GM12878 (cell line): ENCODE results near the gene PDGFA. TPM values are rescaled to one million over a fixed set of nuclear protein-coding genes. Genes with fewer than 3 reads are reported as not detected.

ENCODE experiments used
- ATAC-seq: fragments of 200-7000 bp; cut with Tn5 transposase; 3 replicates; pipeline ENCODE4 v1.9.1; 2020; ENCODE audit warnings: mild to moderate bottlenecking, moderate library complexity
- BruUV-seq: library from RNA; stranded (reverse); fragments of 400-500 nt; replicated peaks from 2 replicates; lab custom pipeline; 2021; lab: Mats Ljungman, UMichigan
- CTCF ChIA-PET: fragments of 300-600 bp; sonication (Branson Sonifier 250); formaldehyde crosslinking; extraction: SDS; loops from one replicate; lab custom pipeline; 2021; ENCODE audit warnings: inconsistent platforms; lab: Yijun Ruan, JAX
- POLR2A ChIA-PET: fragments of 350-600 bp; formaldehyde crosslinking; extraction: SDS; loops from one replicate; lab custom pipeline; 2021; ENCODE audit warnings: inconsistent platforms; lab: Charles Lee
- RAD21 ChIA-PET: fragments of 300-600 bp; sonication (Branson Sonifier 250); formaldehyde crosslinking; loops from one replicate; lab custom pipeline; 2023; ENCODE audit warnings: antibody characterized with exemption; ENCODE audit not compliant: unreplicated experiment; lab: Charles Lee
- SMC1A ChIA-PET: fragments of 300-600 bp; sonication (Branson Sonifier 250); formaldehyde crosslinking; loops from one replicate; lab custom pipeline; 2023; ENCODE audit not compliant: unreplicated experiment, uncharacterized antibody; lab: Charles Lee
- DNase-seq: peaks from one replicate; pipeline ENCODE4 v3.0.0-alpha.2; 2011; ENCODE audit warnings: low read depth, low spot score
- FAIRE-seq: peaks from 3 replicates; lab custom pipeline; 2011; peaks lifted over from hg19 to GRCh38; lab: Jason Lieb, UNC
- H2AFZ ChIP-seq: 2 replicates; pipeline ENCODE4 v1.6.0; 2011; ENCODE audit warnings: low read depth, low read length, control low read depth; ENCODE audit not compliant: control insufficient read depth
- H3K27ac ChIP-seq: 2 replicates; pipeline ENCODE4 v1.5.1; 2011; ENCODE audit warnings: control low read depth; ENCODE audit not compliant: control insufficient read depth, insufficient read depth
- H3K27me3 ChIP-seq, 2 experiments: replicated peaks in 1 of 2; 2 replicates each; pipeline versions ENCODE4 v1.6.0 to v1.6.1; 2011; ENCODE audit warnings: low read length in 1 of 2; ENCODE audit not compliant: control insufficient read depth in 2 of 2, insufficient read depth in 2 of 2
- H3K36me3 ChIP-seq, 2 experiments: 2 replicates each; pipeline ENCODE4 v1.5.1; 2011; ENCODE audit warnings: low read length in 1 of 2; ENCODE audit not compliant: control insufficient read depth in 2 of 2, insufficient read depth in 2 of 2
- H3K4me1 ChIP-seq: 2 replicates; pipeline ENCODE4 v1.6.1; 2011; ENCODE audit warnings: mild to moderate bottlenecking, low read length, moderate library complexity, mixed read lengths; ENCODE audit not compliant: control insufficient read depth, insufficient read depth
- H3K4me2 ChIP-seq: 2 replicates; pipeline ENCODE4 v1.6.0; 2011; ENCODE audit warnings: control low read depth; ENCODE audit not compliant: control insufficient read depth, insufficient read depth
- H3K4me3 ChIP-seq: fragments of 200-600 bp; sonication (generic); 2 replicates; pipeline ENCODE4 v1.5.1; 2016
- H3K79me2 ChIP-seq: 2 replicates; pipeline ENCODE4 v1.6.0; 2011; ENCODE audit warnings: low read length; ENCODE audit not compliant: control insufficient read depth, insufficient read depth
- H3K9ac ChIP-seq: 2 replicates; pipeline ENCODE4 v1.8.0; 2011; ENCODE audit warnings: low read length, control low read depth, mixed read lengths; ENCODE audit not compliant: control insufficient read depth, insufficient read depth
- H3K9me3 ChIP-seq: replicated peaks from 3 replicates; pipeline ENCODE4 v1.5.1; 2011; ENCODE audit warnings: mild to moderate bottlenecking, low read length; ENCODE audit not compliant: control insufficient read depth, insufficient read depth
- H4K20me1 ChIP-seq: 2 replicates; pipeline ENCODE4 v1.6.0; 2011; ENCODE audit not compliant: control insufficient read depth, insufficient read depth
- EGR1 ChIP-seq, 2 experiments: IDR thresholded peaks; 1 replicate in 1 of 2; 2 replicates in 1 of 2; pipeline ENCODE4 v1.6.1; 2011 to 2012; ENCODE audit warnings: low read depth in 2 of 2, low read length in 2 of 2, borderline replicate concordance in 1 of 2, mild to moderate bottlenecking in 1 of 2, moderate library complexity in 1 of 2
- HCFC1 ChIP-seq: fragments of 150-350 bp; IDR thresholded peaks from 2 replicates; pipeline ENCODE4 v1.6.1; 2014; ENCODE audit warnings: low read length
- IKZF2 ChIP-seq, 2 experiments: fragments of 450-650 bp; IDR thresholded peaks; 2 replicates each; pipeline ENCODE4 v1.6.1; 2017; ENCODE audit warnings: mild to moderate bottlenecking in 2 of 2, moderate library complexity in 2 of 2
- JUNB ChIP-seq: IDR thresholded peaks from 2 replicates; pipeline ENCODE4 v1.6.1; 2016; ENCODE audit warnings: antibody characterized with exemption, mild to moderate bottlenecking
- MEF2A ChIP-seq: IDR thresholded peaks from 2 replicates; pipeline ENCODE4 v1.6.1; 2011; ENCODE audit warnings: low read depth, mild to moderate bottlenecking, low read length, moderate library complexity; ENCODE audit not compliant: insufficient read depth
- MTA2 ChIP-seq: fragments of 450-650 bp; IDR thresholded peaks from 2 replicates; pipeline ENCODE4 v1.6.1; 2016; ENCODE audit warnings: low read depth, mild to moderate bottlenecking, moderate library complexity
- PKNOX1 ChIP-seq: fragments of 450-650 bp; IDR thresholded peaks from 2 replicates; pipeline ENCODE4 v1.6.1; 2016; ENCODE audit warnings: mild to moderate bottlenecking
- RELB ChIP-seq: fragments of 450-650 bp; IDR thresholded peaks from 2 replicates; pipeline ENCODE4 v1.6.1; 2017; ENCODE audit warnings: low read depth, mild to moderate bottlenecking, moderate library complexity
- SMC3 ChIP-seq: IDR thresholded peaks from 2 replicates; pipeline ENCODE4 v1.6.1; 2011; ENCODE audit warnings: low read length, improper control_type of control experiment, borderline replicate concordance
- TBL1XR1 ChIP-seq: IDR thresholded peaks from 2 replicates; pipeline ENCODE4 v1.6.1; 2012; ENCODE audit warnings: low read depth, low read length, improper control_type of control experiment
- YY1 ChIP-seq: IDR thresholded peaks from 2 replicates; pipeline ENCODE4 v1.6.1; 2011; ENCODE audit warnings: low read depth, mild to moderate bottlenecking, low read length
- WGBS: methylation state at CpG from one replicate; pipeline ENCODE4 v1.1.6; 2016; ENCODE audit warnings: low lambda C conversion rate; ENCODE audit not compliant: insufficient replicate concordance, insufficient coverage; ENCODE audit errors: missing lambda C conversion rate; 5-methylcytosine and 5-hydroxymethylcytosine counted together
- in situ Hi-C: fragments of 300-500 bp; cut with MboI; formaldehyde crosslinking; loops from 9 replicates; pipeline ENCODE4 v1.14.3; 2018; ENCODE audit warnings: mixed read lengths
- intact Hi-C: fragments of 100-400 bp; cut with micrococcal nuclease; formaldehyde crosslinking; loops from one replicate; pipeline ENCODE4 v1.14.2; 2022; ENCODE audit not compliant: unreplicated experiment
- polyA plus RNA-seq, 11 experiments: library from polyadenylated mRNA; depleted of rRNA in 4 of 11; unstranded in 6 of 11; stranded (reverse) in 5 of 11; fragments of >200 nt; fragmentation: Nextera tagmentation in 4 of 11; fragmentation: Illumina TruSeq in 1 of 11; extraction: Ambion mirVana in 4 of 11; extraction: Trizol in 1 of 11; gene quantifications; 1 replicate in 1 of 11; 2 replicates in 10 of 11; pipeline versions ENCODE4 v1.2.1 to v1.2.3, GENCODE V29; 2011 to 2016; ENCODE audit warnings: inconsistent platforms in 2 of 11, missing spikeins in 2 of 11, low read depth in 1 of 11
- total RNA-seq, 4 experiments: library from RNA; depleted of rRNA in 3 of 4; stranded (reverse); fragments of >200 nt in 3 of 4; fragmentation: Illumina TruSeq in 1 of 4; extraction: Trizol in 1 of 4; gene quantifications; 2 replicates each; pipeline versions ENCODE4 v1.2.1 to v1.2.3, GENCODE V29; 2013 to 2021

Gene PDGFA
- total and polyA plus RNA-seq, 10 of the 15 experiments (the other 5 are each of a cell fraction or from before 2014, with no cell fraction given): 2.5 to 10.0 (median 5.6) TPM

GRCh38 chr7:455110-455928, 64.3 kb downstream of the PDGFA start:
- Histone ChIP-seq H3K4me3 (no peak overlapping the region), H3K27me3 (no peaks in the 10 kb centered on the region), H2AFZ (no peak overlapping the region), H3K4me2 (no peak overlapping the region), H3K27ac (no peak overlapping the region), H4K20me1 (no peaks in the 10 kb centered on the region), H3K4me1 (peaks cover 10% of the 10 kb centered on the region; the same call in 1 of the 2 replicates), H3K36me3 (no peaks in the 10 kb centered on the region), H3K9ac (no peak overlapping the region), H3K79me2 (no peaks in the 10 kb centered on the region), H3K9me3 (no peaks in the 10 kb centered on the region; the same call in 2 of the 3 replicates)
- WGBS: 77% methylated on average over 41 of the region's 42 CpGs
- TF ChIP-seq EGR1 (IDR thresholded peaks at IDR 0.05; ENCODE audit: borderline replicate concordance in 1 of 2, low read depth in 2 of 2, low read length in 2 of 2): no peak
- TF ChIP-seq MTA2: no peak
- TF ChIP-seq HCFC1: no peak
- TF ChIP-seq TBL1XR1: no peak
- no peak for TF ChIP-seq RELB
- TF ChIP-seq JUNB: no peak
- TF ChIP-seq SMC3: no peak
- TF ChIP-seq PKNOX1: no peak
- no peak for TF ChIP-seq MEF2A
- no peak for TF ChIP-seq IKZF2 (IDR thresholded peaks at IDR 0.05)
- TF ChIP-seq YY1: no peak
- ChIA-PET RAD21 (no interaction called here), SMC1A (no interaction called here), POLR2A (no interaction called here), CTCF (no interaction called here)
- no peak for ATAC-seq
- no peak for FAIRE-seq
- DNase-seq: no peak
- intact Hi-C loops: no loop called here
- in situ Hi-C loops: no loop called here
- BruUV-seq: no TSS peak
